K562 (cell line): ENCODE data around the gene EMC10. TPM values are rescaled to one million over a fixed set of nuclear protein-coding genes. Genes with fewer than 3 reads are reported as not detected.

Experiments
- ATF7 ChIP-seq: fragments of 450-650 bp; IDR thresholded peaks from 2 replicates; pipeline ENCODE4 v1.7.1; 2014; ENCODE audit warnings: mild to moderate bottlenecking, moderate library complexity
- E2F4 ChIP-seq: sonication (generic); formaldehyde crosslinking; IDR thresholded peaks from 2 replicates; pipeline ENCODE4 v1.8.0; 2022; ENCODE audit warnings: mild to moderate bottlenecking, low read depth, missing genetic modification reagents
- EGR1 ChIP-seq: fragments of 450-650 bp; conservative IDR thresholded peaks from 2 replicates; pipeline ENCODE4 v1.6.1; 2017; ENCODE audit warnings: mild to moderate bottlenecking
- ELF2 ChIP-seq: fragments of 250-450 bp; sonication (Bioruptor Pico); IDR thresholded peaks from 2 replicates; pipeline ENCODE4 v1.5.0; 2021; ENCODE audit warnings: mild to moderate bottlenecking
- FOXO4 ChIP-seq: fragments of 450-650 bp; formaldehyde crosslinking; IDR thresholded peaks from 2 replicates; pipeline ENCODE4 v1.4.0; 2020; ENCODE audit warnings: mild to moderate bottlenecking, moderate library complexity
- HINFP ChIP-seq: fragments of 450-650 bp; conservative IDR thresholded peaks from 2 replicates; pipeline ENCODE4 v1.6.1; 2016; ENCODE audit warnings: missing genetic modification characterization, low read depth, mild to moderate bottlenecking, control low read depth, missing compliant biosample characterization
- HNRNPL ChIP-seq: fragments of 200-400 bp; formaldehyde crosslinking; IDR thresholded peaks from 2 replicates; pipeline ENCODE4 v1.6.1; 2017; ENCODE audit warnings: low read depth, mild to moderate bottlenecking, low read length
- MCM2 ChIP-seq: fragments of 450-650 bp; IDR thresholded peaks from 2 replicates; pipeline ENCODE4 v1.6.1; 2017; ENCODE audit warnings: low read depth, mild to moderate bottlenecking
- TCF3 ChIP-seq: sonication (generic); formaldehyde crosslinking; IDR thresholded peaks from 2 replicates; pipeline ENCODE4 v1.4.0; 2020; ENCODE audit warnings: mild to moderate bottlenecking, missing genetic modification reagents
- THAP12 ChIP-seq: fragments of 250-450 bp; sonication (Bioruptor Pico); IDR thresholded peaks from 2 replicates; pipeline ENCODE4 v1.9.0; 2021; ENCODE audit warnings: mild to moderate bottlenecking, inconsistent platforms
- TSC22D4 ChIP-seq: fragments of 450-650 bp; IDR thresholded peaks from 2 replicates; pipeline ENCODE4 v1.6.1; 2016; ENCODE audit warnings: missing genetic modification characterization, missing biosample characterization, control low read depth
- ZNF23 ChIP-seq: fragments of 250-450 bp; sonication (Bioruptor Pico); IDR thresholded peaks from 2 replicates; pipeline ENCODE4 v1.4.0; 2020; ENCODE audit warnings: mild to moderate bottlenecking
- ZNF57 ChIP-seq: fragments of 450-650 bp; formaldehyde crosslinking; IDR thresholded peaks from 2 replicates; pipeline ENCODE4 v1.4.0; 2020; ENCODE audit warnings: mild to moderate bottlenecking, moderate library complexity
- ZNF707 ChIP-seq: fragments of 250-450 bp; sonication (Bioruptor Pico); conservative IDR thresholded peaks from 2 replicates; pipeline ENCODE4 v1.8.0; 2022; ENCODE audit warnings: inconsistent platforms, mild to moderate bottlenecking, moderate library complexity
- polyA plus RNA-seq, 8 experiments: library from polyadenylated mRNA; depleted of rRNA in 4 of 8; stranded (reverse) in 5 of 8; unstranded in 3 of 8; fragments of >200 nt; fragmentation: Nextera tagmentation in 2 of 8; fragmentation: Illumina TruSeq in 1 of 8; extraction: Ambion mirVana in 2 of 8; extraction: Trizol in 1 of 8; gene quantifications; 2 replicates each; pipeline versions ENCODE4 v1.2.1 to v1.2.3, GENCODE V29; 2011 to 2014; ENCODE audit warnings: inconsistent platforms in 1 of 8, missing spikeins in 1 of 8
- total RNA-seq, 7 experiments: library from RNA; depleted of rRNA in 6 of 7; stranded (reverse); fragments of >200 nt in 6 of 7; fragmentation: Illumina TruSeq in 2 of 7; extraction: Trizol in 2 of 7; gene quantifications; 2 replicates each; pipeline versions ENCODE4 v1.2.1 to v1.2.3, GENCODE V29; 2011 to 2021; ENCODE audit warnings: low replicate concordance in 1 of 7
- TF ChIP-seq, protein P1 (sequence below): sonication (generic); formaldehyde crosslinking; IDR thresholded peaks from 2 replicates; pipeline ENCODE4 v1.8.0; 2023; ENCODE audit warnings: mild to moderate bottlenecking, missing genetic modification reagents
- TF ChIP-seq, protein P2 (sequence below): fragments of 250-450 bp; sonication (Bioruptor Pico); IDR thresholded peaks from 2 replicates; pipeline ENCODE4 v1.8.0; 2021; ENCODE audit warnings: moderate library complexity, mild to moderate bottlenecking, inconsistent platforms
- TF ChIP-seq, protein P3 (sequence below): fragments of 450-650 bp; IDR thresholded peaks from 2 replicates; pipeline ENCODE4 v1.6.1; 2016

Gene EMC10
- total and polyA plus RNA-seq, 9 of the 15 experiments (the other 6 are each of a cell fraction or from before 2014, with no cell fraction given), result 1.4 to 46.0 (median 13.1) TPM

- no peak for TF ChIP-seq FOXO4 (CRISPR knock-in tag)
- no peak for TF ChIP-seq ZNF57 (CRISPR knock-in tag)
- TF ChIP-seq, protein P1, sequence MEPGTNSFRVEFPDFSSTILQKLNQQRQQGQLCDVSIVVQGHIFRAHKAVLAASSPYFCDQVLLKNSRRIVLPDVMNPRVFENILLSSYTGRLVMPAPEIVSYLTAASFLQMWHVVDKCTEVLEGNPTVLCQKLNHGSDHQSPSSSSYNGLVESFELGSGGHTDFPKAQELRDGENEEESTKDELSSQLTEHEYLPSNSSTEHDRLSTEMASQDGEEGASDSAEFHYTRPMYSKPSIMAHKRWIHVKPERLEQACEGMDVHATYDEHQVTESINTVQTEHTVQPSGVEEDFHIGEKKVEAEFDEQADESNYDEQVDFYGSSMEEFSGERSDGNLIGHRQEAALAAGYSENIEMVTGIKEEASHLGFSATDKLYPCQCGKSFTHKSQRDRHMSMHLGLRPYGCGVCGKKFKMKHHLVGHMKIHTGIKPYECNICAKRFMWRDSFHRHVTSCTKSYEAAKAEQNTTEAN (CRISPR knock-in tag), result no peak
- no peak for TF ChIP-seq ZNF23
- no peak for TF ChIP-seq ELF2 (CRISPR knock-in tag)
- TF ChIP-seq MCM2, result no peak
- peak; percentile 99 for TF ChIP-seq ATF7
- TF ChIP-seq ZNF707 (CRISPR knock-in tag), result no peak
- no peak for TF ChIP-seq E2F4 (CRISPR knock-in tag)
- no peak for TF ChIP-seq HINFP
- no peak for TF ChIP-seq TSC22D4 (tag)
- TF ChIP-seq, protein P2, sequence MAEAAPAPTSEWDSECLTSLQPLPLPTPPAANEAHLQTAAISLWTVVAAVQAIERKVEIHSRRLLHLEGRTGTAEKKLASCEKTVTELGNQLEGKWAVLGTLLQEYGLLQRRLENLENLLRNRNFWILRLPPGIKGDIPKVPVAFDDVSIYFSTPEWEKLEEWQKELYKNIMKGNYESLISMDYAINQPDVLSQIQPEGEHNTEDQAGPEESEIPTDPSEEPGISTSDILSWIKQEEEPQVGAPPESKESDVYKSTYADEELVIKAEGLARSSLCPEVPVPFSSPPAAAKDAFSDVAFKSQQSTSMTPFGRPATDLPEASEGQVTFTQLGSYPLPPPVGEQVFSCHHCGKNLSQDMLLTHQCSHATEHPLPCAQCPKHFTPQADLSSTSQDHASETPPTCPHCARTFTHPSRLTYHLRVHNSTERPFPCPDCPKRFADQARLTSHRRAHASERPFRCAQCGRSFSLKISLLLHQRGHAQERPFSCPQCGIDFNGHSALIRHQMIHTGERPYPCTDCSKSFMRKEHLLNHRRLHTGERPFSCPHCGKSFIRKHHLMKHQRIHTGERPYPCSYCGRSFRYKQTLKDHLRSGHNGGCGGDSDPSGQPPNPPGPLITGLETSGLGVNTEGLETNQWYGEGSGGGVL, result no peak
- TF ChIP-seq TCF3 (CRISPR knock-in tag), result no peak; the same call in 1 of the 2 replicates
- TF ChIP-seq, protein P3, sequence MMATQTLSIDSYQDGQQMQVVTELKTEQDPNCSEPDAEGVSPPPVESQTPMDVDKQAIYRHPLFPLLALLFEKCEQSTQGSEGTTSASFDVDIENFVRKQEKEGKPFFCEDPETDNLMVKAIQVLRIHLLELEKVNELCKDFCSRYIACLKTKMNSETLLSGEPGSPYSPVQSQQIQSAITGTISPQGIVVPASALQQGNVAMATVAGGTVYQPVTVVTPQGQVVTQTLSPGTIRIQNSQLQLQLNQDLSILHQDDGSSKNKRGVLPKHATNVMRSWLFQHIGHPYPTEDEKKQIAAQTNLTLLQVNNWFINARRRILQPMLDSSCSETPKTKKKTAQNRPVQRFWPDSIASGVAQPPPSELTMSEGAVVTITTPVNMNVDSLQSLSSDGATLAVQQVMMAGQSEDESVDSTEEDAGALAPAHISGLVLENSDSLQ, result peak; percentile 39; the same call in 1 of the 2 replicates
- no peak for TF ChIP-seq THAP12 (CRISPR knock-in tag)
- no peak for TF ChIP-seq HNRNPL
- peak; percentile 77 for TF ChIP-seq EGR1
Measured at GRCh38 chr19:50476224-50476906, at the start of gene EMC10, which contains the start of gene GARIN5A (continued).
